HepG2 (cell line): ENCODE results near the gene MGAT1. TPM values are rescaled to one million over a fixed set of nuclear protein-coding genes. Genes with fewer than 3 reads are reported as not detected.

Experiments used
- ATAC-seq: fragments of 200-7000 bp; cut with Tn5 transposase; 3 replicates; pipeline ENCODE4 v1.9.1; 2020; ENCODE audit warnings: mild to moderate bottlenecking, moderate library complexity
- BruUV-seq: library from RNA; stranded (reverse); fragments of 400-500 nt; replicated peaks from 2 replicates; lab custom pipeline; 2021; lab: Mats Ljungman, UMichigan
- CTCF ChIA-PET: fragments of 300-600 bp; formaldehyde crosslinking; extraction: SDS; loops from one replicate; lab custom pipeline; 2021; ENCODE audit warnings: low total read pairs, inconsistent platforms, low intra/inter-chr PET ratio; lab: Yijun Ruan, JAX
- POLR2A ChIA-PET: fragments of 350-600 bp; sonication (Branson Sonifier 250); formaldehyde crosslinking; loops from one replicate; lab custom pipeline; 2020; ENCODE audit warnings: antibody characterized with exemption, inconsistent platforms; lab: Yijun Ruan, JAX
- DNase-seq: peaks from one replicate; pipeline ENCODE4 v3.0.0-alpha.2; 2015; ENCODE audit warnings: low spot score
- FAIRE-seq: peaks from 3 replicates; lab custom pipeline; 2011; peaks lifted over from hg19 to GRCh38; lab: Jason Lieb, UNC
- H2AFZ ChIP-seq: one replicate; pipeline ENCODE4 v1.6.1; 2011; ENCODE audit warnings: low read length, inconsistent platforms
- H3K27ac ChIP-seq: fragments of 300-600 bp; 3 replicates; pipeline ENCODE4 v1.8.0; 2011; ENCODE audit warnings: mixed run types, mild to moderate bottlenecking, mixed read lengths, low read length, inconsistent platforms; ENCODE audit not compliant: insufficient read depth; ENCODE audit errors: extremely low read length
- H3K27me3 ChIP-seq, 2 experiments: fragments of 200-600 bp in 1 of 2; 2 replicates in 1 of 2; 3 replicates in 1 of 2; pipeline versions ENCODE4 v1.6.0 to v1.8.0; 2011; ENCODE audit warnings: low read length in 2 of 2, mild to moderate bottlenecking in 2 of 2, moderate library complexity in 2 of 2, inconsistent platforms in 1 of 2; ENCODE audit not compliant: insufficient read depth in 2 of 2, control insufficient read depth in 1 of 2
- H3K36me3 ChIP-seq, 2 experiments: fragments of 200-600 bp in 1 of 2; replicated peaks in 1 of 2; 2 replicates in 1 of 2; 3 replicates in 1 of 2; pipeline versions ENCODE4 v1.5.1 to v1.8.0; 2011; ENCODE audit warnings: low read length in 2 of 2, inconsistent platforms in 1 of 2; ENCODE audit not compliant: insufficient read depth in 2 of 2, control insufficient read depth in 1 of 2
- H3K4me1 ChIP-seq: 2 replicates; pipeline ENCODE4 v1.5.1; 2012; ENCODE audit warnings: low read length, inconsistent platforms; ENCODE audit not compliant: insufficient read depth
- H3K4me2 ChIP-seq: 2 replicates; pipeline ENCODE4 v1.6.0; 2011; ENCODE audit warnings: low read depth, low read length, inconsistent platforms
- H3K4me3 ChIP-seq, 3 experiments: fragments of 200-600 bp in 1 of 3; sonication (generic), shearing (Covaris generic) in 1 of 3; replicated peaks in 1 of 3; 2 replicates each; pipeline ENCODE4 v1.5.1; 2011 to 2016; ENCODE audit warnings: low read length in 3 of 3, inconsistent platforms in 2 of 3, low read depth in 2 of 3, mild to moderate bottlenecking in 2 of 3, control low read depth in 1 of 3, mixed read lengths in 1 of 3; ENCODE audit not compliant: insufficient read depth in 1 of 3
- H3K79me2 ChIP-seq: one replicate; pipeline ENCODE4 v1.6.1; 2011; ENCODE audit warnings: low read length, inconsistent platforms; ENCODE audit not compliant: insufficient read depth
- H3K9ac ChIP-seq: 2 replicates; pipeline ENCODE4 v1.6.0; 2011; ENCODE audit warnings: mild to moderate bottlenecking, low read depth, low read length, inconsistent platforms; ENCODE audit not compliant: insufficient read depth
- H3K9me3 ChIP-seq: 2 replicates; pipeline ENCODE4 v1.5.1; 2012; ENCODE audit warnings: mild to moderate bottlenecking, low read length
- H4K20me1 ChIP-seq: 2 replicates; pipeline ENCODE4 v1.6.0; 2011; ENCODE audit warnings: inconsistent platforms, mild to moderate bottlenecking, low read length, moderate library complexity; ENCODE audit not compliant: insufficient read depth
- FLYWCH1 ChIP-seq: sonication (generic); formaldehyde crosslinking; IDR thresholded peaks from 2 replicates; pipeline ENCODE4 v1.8.1; 2023; ENCODE audit warnings: mild to moderate bottlenecking, missing genetic modification reagents
- HIC2 ChIP-seq: sonication (generic); formaldehyde crosslinking; IDR thresholded peaks from 2 replicates; pipeline ENCODE4 v1.9.0; 2022; ENCODE audit warnings: low read depth, missing genetic modification reagents
- NCOA2 ChIP-seq: sonication (generic); formaldehyde crosslinking; IDR thresholded peaks from 2 replicates; pipeline ENCODE4 v1.8.0; 2022; ENCODE audit warnings: inconsistent platforms
- SIX1 ChIP-seq: sonication (generic); formaldehyde crosslinking; IDR thresholded peaks from 2 replicates; pipeline ENCODE4 v1.4.0; 2020; ENCODE audit warnings: missing genetic modification reagents, borderline replicate concordance
- XBP1 ChIP-seq: sonication (generic); formaldehyde crosslinking; IDR thresholded peaks from 2 replicates; pipeline ENCODE4 v1.5.0; 2020; ENCODE audit warnings: missing genetic modification reagents
- ZBTB20 ChIP-seq: sonication (generic); formaldehyde crosslinking; IDR thresholded peaks from 2 replicates; pipeline ENCODE4 v1.8.1; 2023; ENCODE audit warnings: missing genetic modification reagents, low read depth, mild to moderate bottlenecking, borderline replicate concordance
- ZNF234 ChIP-seq: sonication (generic); formaldehyde crosslinking; conservative IDR thresholded peaks from 2 replicates; pipeline ENCODE4 v1.5.1; 2020; ENCODE audit warnings: mild to moderate bottlenecking, missing genetic modification reagents
- ZNF33A ChIP-seq: sonication (generic); formaldehyde crosslinking; IDR thresholded peaks from 2 replicates; pipeline ENCODE4 v1.5.1; 2020; ENCODE audit warnings: missing genetic modification reagents, mild to moderate bottlenecking, moderate library complexity, borderline replicate concordance
- ZNF33B ChIP-seq: sonication (generic); formaldehyde crosslinking; IDR thresholded peaks from 2 replicates; pipeline ENCODE4 v1.5.1; 2020; ENCODE audit warnings: mild to moderate bottlenecking, missing genetic modification reagents
- ZNF354B ChIP-seq: sonication (generic); formaldehyde crosslinking; IDR thresholded peaks from 2 replicates; pipeline ENCODE4 v1.8.0; 2022; ENCODE audit warnings: mild to moderate bottlenecking, missing genetic modification reagents
- WGBS: methylation state at CpG from one replicate; pipeline ENCODE4 v1.1.6; 2017; ENCODE audit warnings: low lambda C conversion rate; 5-methylcytosine and 5-hydroxymethylcytosine counted together
- in situ Hi-C: cut with HindIII; loops from 2 replicates; pipeline ENCODE4 v1.10.0; 2017; ENCODE audit warnings: low pct_unique_long_range_greater_than_20kb; ENCODE audit not compliant: extremely low pct_ligation_motif_present
- intact Hi-C: fragments of 100-400 bp; cut with micrococcal nuclease; formaldehyde crosslinking; loops from one replicate; pipeline ENCODE4 v1.10.0; 2022; ENCODE audit not compliant: unreplicated experiment
- polyA plus RNA-seq, 8 experiments: library from polyadenylated mRNA; depleted of rRNA in 3 of 8; stranded (reverse) in 7 of 8; unstranded in 1 of 8; fragments of >200 nt; fragmentation: Illumina TruSeq in 4 of 8; extraction: Trizol in 4 of 8; gene quantifications; 2 replicates each; pipeline versions ENCODE4 v1.2.1 to v1.2.3, GENCODE V29; 2011 to 2016; ENCODE audit warnings: low read depth in 4 of 8, missing spikeins in 1 of 8, mixed read lengths in 1 of 8; ENCODE audit not compliant: insufficient read depth in 1 of 8
- total RNA-seq, 5 experiments: library from RNA; depleted of rRNA; stranded (reverse); fragments of >200 nt; fragmentation: Illumina TruSeq; extraction: Trizol; gene quantifications; 2 replicates each; pipeline ENCODE4 v1.2.3, GENCODE V29; 2016; ENCODE audit warnings: low read depth in 1 of 5
- TF ChIP-seq, protein P1 (sequence below): sonication (generic); formaldehyde crosslinking; IDR thresholded peaks from 2 replicates; pipeline ENCODE4 v1.8.1; 2023; ENCODE audit warnings: mild to moderate bottlenecking, inconsistent platforms, moderate library complexity, missing genetic modification reagents, borderline replicate concordance
- TF ChIP-seq, protein P2 (sequence below): sonication (generic); formaldehyde crosslinking; IDR thresholded peaks from 2 replicates; pipeline ENCODE4 v1.8.0; 2022; ENCODE audit warnings: mild to moderate bottlenecking, missing genetic modification reagents, moderate library complexity
- TF ChIP-seq, protein P3 (sequence below): sonication (generic); formaldehyde crosslinking; IDR thresholded peaks from 2 replicates; pipeline ENCODE4 v1.4.0; 2020; ENCODE audit warnings: missing genetic modification reagents

MGAT1 gene
- total and polyA plus RNA-seq, 2 of the 13 experiments (the other 11 are each of a cell fraction or from before 2014, with no cell fraction given) = 50.1 to 55.3 TPM

- ATAC-seq = no peak
- Histone ChIP-seq H3K9me3 (no peaks in the 10 kb centered on the region), H3K4me2 (no peak overlapping the region), H3K4me1 (no peaks in the 10 kb centered on the region), H3K79me2 (no peaks in the 10 kb centered on the region), H4K20me1 (no peaks in the 10 kb centered on the region), H3K4me3 (no peak overlapping the region), H2AFZ (no peak overlapping the region), H3K27ac (no peak overlapping the region), H3K36me3 (peaks cover 4 to 23% of the 10 kb centered on the region in 2 experiments), H3K9ac (no peak overlapping the region), H3K27me3 (no peaks in the 10 kb centered on the region)
- BruUV-seq = TSS peak; percentile 20
- in situ Hi-C loops = no loop called here
- ChIA-PET CTCF (no interaction called here), POLR2A (no interaction called here)
- DNase-seq = no peak
- TF ChIP-seq ZBTB20 (no peak), ZNF234 (CRISPR knock-in tag) (no peak), FLYWCH1 (CRISPR knock-in tag) (no peak), XBP1 (CRISPR knock-in tag) (no peak), ZNF33B (CRISPR knock-in tag) (no peak), ZNF33A (no peak), ZNF354B (CRISPR knock-in tag) (no peak), HIC2 (CRISPR knock-in tag) (no peak), NCOA2 (no peak), SIX1 (no peak)
- TF ChIP-seq, protein P1, sequence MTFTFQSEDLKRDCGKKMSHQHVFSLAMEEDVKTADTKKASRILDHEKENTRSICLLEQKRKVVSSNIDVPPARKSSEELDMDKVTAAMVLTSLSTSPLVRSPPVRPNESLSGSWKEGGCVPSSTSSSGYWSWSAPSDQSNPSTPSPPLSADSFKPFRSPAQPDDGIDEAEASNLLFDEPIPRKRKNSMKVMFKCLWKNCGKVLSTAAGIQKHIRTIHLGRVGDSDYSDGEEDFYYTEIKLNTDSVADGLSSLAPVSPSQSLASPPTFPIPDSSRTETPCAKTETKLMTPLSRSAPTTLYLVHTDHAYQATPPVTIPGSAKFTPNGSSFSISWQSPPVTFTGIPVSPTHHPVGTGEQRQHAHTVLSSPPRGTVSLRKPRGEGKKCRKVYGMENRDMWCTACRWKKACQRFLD (CRISPR knock-in tag) = no peak
- TF ChIP-seq, protein P2, sequence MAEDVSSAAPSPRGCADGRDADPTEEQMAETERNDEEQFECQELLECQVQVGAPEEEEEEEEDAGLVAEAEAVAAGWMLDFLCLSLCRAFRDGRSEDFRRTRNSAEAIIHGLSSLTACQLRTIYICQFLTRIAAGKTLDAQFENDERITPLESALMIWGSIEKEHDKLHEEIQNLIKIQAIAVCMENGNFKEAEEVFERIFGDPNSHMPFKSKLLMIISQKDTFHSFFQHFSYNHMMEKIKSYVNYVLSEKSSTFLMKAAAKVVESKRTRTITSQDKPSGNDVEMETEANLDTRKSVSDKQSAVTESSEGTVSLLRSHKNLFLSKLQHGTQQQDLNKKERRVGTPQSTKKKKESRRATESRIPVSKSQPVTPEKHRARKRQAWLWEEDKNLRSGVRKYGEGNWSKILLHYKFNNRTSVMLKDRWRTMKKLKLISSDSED (CRISPR knock-in tag) = no peak
- TF ChIP-seq, protein P3, sequence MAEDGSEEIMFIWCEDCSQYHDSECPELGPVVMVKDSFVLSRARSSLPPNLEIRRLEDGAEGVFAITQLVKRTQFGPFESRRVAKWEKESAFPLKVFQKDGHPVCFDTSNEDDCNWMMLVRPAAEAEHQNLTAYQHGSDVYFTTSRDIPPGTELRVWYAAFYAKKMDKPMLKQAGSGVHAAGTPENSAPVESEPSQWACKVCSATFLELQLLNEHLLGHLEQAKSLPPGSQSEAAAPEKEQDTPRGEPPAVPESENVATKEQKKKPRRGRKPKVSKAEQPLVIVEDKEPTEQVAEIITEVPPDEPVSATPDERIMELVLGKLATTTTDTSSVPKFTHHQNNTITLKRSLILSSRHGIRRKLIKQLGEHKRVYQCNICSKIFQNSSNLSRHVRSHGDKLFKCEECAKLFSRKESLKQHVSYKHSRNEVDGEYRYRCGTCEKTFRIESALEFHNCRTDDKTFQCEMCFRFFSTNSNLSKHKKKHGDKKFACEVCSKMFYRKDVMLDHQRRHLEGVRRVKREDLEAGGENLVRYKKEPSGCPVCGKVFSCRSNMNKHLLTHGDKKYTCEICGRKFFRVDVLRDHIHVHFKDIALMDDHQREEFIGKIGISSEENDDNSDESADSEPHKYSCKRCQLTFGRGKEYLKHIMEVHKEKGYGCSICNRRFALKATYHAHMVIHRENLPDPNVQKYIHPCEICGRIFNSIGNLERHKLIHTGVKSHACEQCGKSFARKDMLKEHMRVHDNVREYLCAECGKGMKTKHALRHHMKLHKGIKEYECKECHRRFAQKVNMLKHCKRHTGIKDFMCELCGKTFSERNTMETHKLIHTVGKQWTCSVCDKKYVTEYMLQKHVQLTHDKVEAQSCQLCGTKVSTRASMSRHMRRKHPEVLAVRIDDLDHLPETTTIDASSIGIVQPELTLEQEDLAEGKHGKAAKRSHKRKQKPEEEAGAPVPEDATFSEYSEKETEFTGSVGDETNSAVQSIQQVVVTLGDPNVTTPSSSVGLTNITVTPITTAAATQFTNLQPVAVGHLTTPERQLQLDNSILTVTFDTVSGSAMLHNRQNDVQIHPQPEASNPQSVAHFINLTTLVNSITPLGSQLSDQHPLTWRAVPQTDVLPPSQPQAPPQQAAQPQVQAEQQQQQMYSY (CRISPR knock-in tag) = no peak
- 94% methylated on average over 10 of the region's 10 CpGs for WGBS
- intact Hi-C loops = no loop called here
- FAIRE-seq = no peak
Measured at GRCh38 chr5:180850434-180851078, 48.0 kb upstream of the MGAT1 start.
